ENCODE results near the gene MPND.

MPND gene

GRCh38 chr19:4388337-4389063 is 45.1 kb downstream of the MPND start:
- TF ChIP-seq ZNF8 (CRISPR knock-in tag; IDR thresholded peaks at IDR 0.05) (no peak), POU6F1 (CRISPR knock-in tag; IDR thresholded peaks at IDR 0.05; ENCODE audit: borderline replicate concordance, low read depth) (no peak), PPARA (CRISPR knock-in tag; IDR thresholded peaks at IDR 0.05; ENCODE audit: borderline replicate concordance) (no peak), RARB (CRISPR knock-in tag; IDR thresholded peaks at IDR 0.05) (no peak), PATZ1 (CRISPR knock-in tag; IDR thresholded peaks at IDR 0.05; ENCODE audit: borderline replicate concordance) (no peak), SNAI2 (CRISPR knock-in tag; IDR thresholded peaks at IDR 0.05) (no peak), TOX (CRISPR knock-in tag; IDR thresholded peaks at IDR 0.05; ENCODE audit: borderline replicate concordance) (no peak), ZNF565 (CRISPR knock-in tag; conservative IDR thresholded peaks at IDR 0.05; ENCODE audit: low read depth) (no peak)

GRCh38 chr19:4389064-4389375 is 45.7 kb downstream of the MPND start:
- ATAC-seq, result no peak
- no peak for TF ChIP-seq ZNF70 (CRISPR knock-in tag; IDR thresholded peaks at IDR 0.05)
- no peak for TF ChIP-seq ISL1 (CRISPR knock-in tag; IDR thresholded peaks at IDR 0.05)
- TF ChIP-seq ARNTL (CRISPR knock-in tag; IDR thresholded peaks at IDR 0.05; ENCODE audit: borderline replicate concordance, low read depth), result no peak
- TF ChIP-seq ESRRG (CRISPR knock-in tag; IDR thresholded peaks at IDR 0.05), result no peak
- TF ChIP-seq SNAI2 (CRISPR knock-in tag; IDR thresholded peaks at IDR 0.05), result no peak
- no peak for TF ChIP-seq TOX (CRISPR knock-in tag; IDR thresholded peaks at IDR 0.05; ENCODE audit: borderline replicate concordance)
- TF ChIP-seq POU6F1 (CRISPR knock-in tag; IDR thresholded peaks at IDR 0.05; ENCODE audit: borderline replicate concordance, low read depth), result no peak
- no peak for TF ChIP-seq ZNF565 (CRISPR knock-in tag; conservative IDR thresholded peaks at IDR 0.05; ENCODE audit: low read depth)
- no peak for TF ChIP-seq ZNF8 (CRISPR knock-in tag; IDR thresholded peaks at IDR 0.05)
- no peak for TF ChIP-seq OSR1 (CRISPR knock-in tag; IDR thresholded peaks at IDR 0.05)
- TF ChIP-seq ZC3H10 (CRISPR knock-in tag; IDR thresholded peaks at IDR 0.05), result no peak
- TF ChIP-seq TCF4 (CRISPR knock-in tag; IDR thresholded peaks at IDR 0.05; ENCODE audit: borderline replicate concordance), result no peak

More at GRCh38 chr19:4388337-4389063, 45.1 kb downstream of the MPND start:
- no peak for ATAC-seq

GRCh38 chr19:4389511-4390016 is 46.2 kb downstream of the MPND start:
- TF ChIP-seq ISL1 (CRISPR knock-in tag; IDR thresholded peaks at IDR 0.05) (no peak), TCF4 (CRISPR knock-in tag; IDR thresholded peaks at IDR 0.05; ENCODE audit: borderline replicate concordance) (no peak), ZC3H10 (CRISPR knock-in tag; IDR thresholded peaks at IDR 0.05) (no peak), OSR1 (CRISPR knock-in tag; IDR thresholded peaks at IDR 0.05) (no peak), TOX (CRISPR knock-in tag; IDR thresholded peaks at IDR 0.05; ENCODE audit: borderline replicate concordance) (no peak), ZNF70 (CRISPR knock-in tag; IDR thresholded peaks at IDR 0.05) (no peak), POU6F1 (CRISPR knock-in tag; IDR thresholded peaks at IDR 0.05; ENCODE audit: borderline replicate concordance, low read depth) (no peak), ZFP3 (CRISPR knock-in tag; IDR thresholded peaks at IDR 0.05) (no peak), ZFP30 (CRISPR knock-in tag; IDR thresholded peaks at IDR 0.05) (no peak), ARNTL (CRISPR knock-in tag; IDR thresholded peaks at IDR 0.05; ENCODE audit: borderline replicate concordance, low read depth) (no peak), ZNF8 (CRISPR knock-in tag; IDR thresholded peaks at IDR 0.05) (no peak), CREB5 (CRISPR knock-in tag; IDR thresholded peaks at IDR 0.05; ENCODE audit: low read depth) (no peak), CSRNP3 (CRISPR knock-in tag; IDR thresholded peaks at IDR 0.05) (no peak), RARB (CRISPR knock-in tag; IDR thresholded peaks at IDR 0.05) (no peak), PATZ1 (CRISPR knock-in tag; IDR thresholded peaks at IDR 0.05; ENCODE audit: borderline replicate concordance) (no peak), ESRRG (CRISPR knock-in tag; IDR thresholded peaks at IDR 0.05) (no peak), ZNF565 (CRISPR knock-in tag; conservative IDR thresholded peaks at IDR 0.05; ENCODE audit: low read depth) (no peak), GLIS3 (CRISPR knock-in tag; IDR thresholded peaks at IDR 0.05) (no peak), CSDC2 (CRISPR knock-in tag; IDR thresholded peaks at IDR 0.05) (no peak), PPARA (CRISPR knock-in tag; IDR thresholded peaks at IDR 0.05; ENCODE audit: borderline replicate concordance) (no peak)
- no peak for ATAC-seq
